ENCODE measurements around the gene ZNF80.
"Not testable (repeated sequence)": the region's sequence is repeated elsewhere in the genome, so short reads cannot be mapped to it uniquely, and the experiment has no call there.

The ZNF80 gene

GRCh38 chr3:114237478-114237877 is at the start of gene ZNF80:
TSS of gene ZNF80 (minus strand) at chr3:114237578. CDS start at chr3:114237074, 504 bp downstream.
- not testable (repeated sequence) for DNase-seq

DNA sequence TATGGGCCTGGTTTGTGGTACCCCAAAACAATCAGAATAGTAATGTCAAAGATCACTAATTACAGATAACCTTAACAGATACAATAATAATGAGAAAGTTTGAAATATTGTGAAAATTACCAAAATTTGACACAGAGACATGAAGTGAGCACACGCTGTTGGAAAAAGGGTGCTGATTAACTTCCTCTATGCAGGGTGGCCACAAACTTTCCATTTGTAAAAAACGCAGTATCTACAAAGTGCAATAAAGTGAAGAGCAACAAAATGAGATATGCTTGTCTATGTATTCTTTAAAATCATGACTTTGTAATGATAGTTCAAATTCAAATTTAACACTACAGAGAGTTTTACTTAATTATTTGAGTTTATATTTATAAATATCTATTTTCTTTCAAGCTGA is 48.9 kb upstream of the ZNF80 start:
- no peak for DNase-seq

GRCh38 chr3:114285648-114286230 is 48.4 kb upstream of the ZNF80 start:
- no peak for DNase-seq

- no peak for DNase-seq
Measured at GRCh38 chr3:114284644-114285043, 47.3 kb upstream of the ZNF80 start.

GRCh38 chr3:114276856-114277255 is 39.5 kb upstream of the ZNF80 start:
- DNase-seq = not testable (repeated sequence)

GRCh38 chr3:114274929-114275328 is 37.6 kb upstream of the ZNF80 start:
- DNase-seq = peak; percentile 11

DNA sequence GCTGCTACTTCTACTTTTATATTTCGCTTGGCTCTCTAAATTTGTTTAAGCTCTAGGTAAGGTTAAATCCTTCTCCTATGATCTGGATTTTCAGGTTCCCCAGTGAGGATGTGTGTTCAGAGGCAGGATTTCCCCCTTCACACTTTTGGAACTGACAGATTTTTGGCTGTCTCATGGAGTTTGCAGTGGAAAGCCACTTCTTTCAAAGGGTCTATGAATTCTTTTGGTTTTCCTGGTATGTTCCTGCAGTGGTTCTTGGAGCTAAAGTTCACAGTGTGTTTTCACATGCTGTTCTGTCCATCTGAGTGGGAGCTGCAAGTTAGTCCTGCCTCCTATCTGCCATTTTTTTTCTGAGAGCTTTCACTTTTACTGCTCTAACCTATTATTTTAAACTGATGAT is 34.9 kb upstream of the ZNF80 start:
- no peak for DNase-seq

DNA sequence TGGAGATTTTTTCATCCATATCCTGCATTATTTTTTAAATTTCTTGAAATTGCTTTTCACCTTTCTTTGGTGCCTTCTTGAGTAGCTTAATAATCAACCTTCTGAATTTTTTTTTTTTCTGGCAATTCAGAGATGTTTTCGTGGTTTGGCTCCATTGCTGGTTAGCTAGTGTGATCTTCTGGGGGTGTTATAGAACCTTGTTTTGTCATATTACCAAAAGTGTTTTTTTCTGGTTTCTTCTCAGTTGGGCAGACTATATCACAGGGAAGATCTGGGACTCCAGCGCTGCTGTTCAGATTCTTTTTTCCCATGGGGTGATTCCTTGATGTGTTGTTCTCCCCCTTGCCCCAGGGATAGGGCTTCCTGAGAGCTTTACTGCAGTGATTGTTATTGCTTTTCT is 32.6 kb upstream of the ZNF80 start:
- no peak for DNase-seq

GRCh38 chr3:114260152-114260551 is 22.8 kb upstream of the ZNF80 start:
- no peak for DNase-seq

GRCh38 chr3:114259566-114259965 is 22.2 kb upstream of the ZNF80 start:
- DNase-seq = no peak

DNA sequence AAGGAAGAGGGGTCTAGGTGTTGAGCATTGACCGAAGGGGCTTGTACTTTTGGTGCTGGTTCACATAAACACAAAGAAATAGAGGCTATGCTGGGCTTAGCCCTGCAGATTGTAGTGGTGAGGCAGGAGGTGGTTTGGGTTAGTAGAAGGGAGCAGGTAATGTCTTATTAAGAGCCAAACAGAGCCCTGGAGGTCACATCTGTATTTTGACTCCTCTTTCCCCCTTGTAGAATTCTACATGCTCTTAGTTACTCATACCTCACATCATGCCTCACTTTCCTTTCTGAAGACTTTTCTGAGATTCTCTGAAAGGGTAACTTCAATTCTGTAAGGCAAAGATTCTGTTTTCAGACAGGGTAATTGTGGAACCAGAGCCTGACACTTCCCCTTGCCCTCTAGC is 16.1 kb upstream of the ZNF80 start:
- DNase-seq = no peak

GRCh38 chr3:114252954-114253353 is 15.6 kb upstream of the ZNF80 start:
- no peak for DNase-seq

- no peak for DNase-seq
Measured at GRCh38 chr3:114242947-114243346, 5.6 kb upstream of the ZNF80 start.

DNA sequence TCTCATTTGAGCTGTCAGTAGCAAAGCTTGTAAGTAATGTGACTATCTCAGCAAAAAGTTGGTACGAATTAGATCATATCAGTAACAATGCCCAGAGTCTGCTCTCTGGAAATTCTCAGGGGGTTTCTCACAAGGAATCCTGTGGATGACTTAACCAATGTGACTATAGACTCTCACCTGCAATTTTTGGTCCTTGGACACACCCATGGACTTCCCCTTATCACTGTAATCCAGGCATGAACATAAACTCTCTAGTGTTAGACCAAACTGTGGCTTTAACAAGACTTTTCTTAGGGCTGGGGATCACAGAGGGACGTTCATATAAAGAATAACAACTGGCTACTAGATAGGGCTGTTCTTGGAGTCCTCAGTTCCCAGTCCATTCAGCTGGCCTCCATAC is 3.9 kb upstream of the ZNF80 start:
- DNase-seq = no peak

DNA sequence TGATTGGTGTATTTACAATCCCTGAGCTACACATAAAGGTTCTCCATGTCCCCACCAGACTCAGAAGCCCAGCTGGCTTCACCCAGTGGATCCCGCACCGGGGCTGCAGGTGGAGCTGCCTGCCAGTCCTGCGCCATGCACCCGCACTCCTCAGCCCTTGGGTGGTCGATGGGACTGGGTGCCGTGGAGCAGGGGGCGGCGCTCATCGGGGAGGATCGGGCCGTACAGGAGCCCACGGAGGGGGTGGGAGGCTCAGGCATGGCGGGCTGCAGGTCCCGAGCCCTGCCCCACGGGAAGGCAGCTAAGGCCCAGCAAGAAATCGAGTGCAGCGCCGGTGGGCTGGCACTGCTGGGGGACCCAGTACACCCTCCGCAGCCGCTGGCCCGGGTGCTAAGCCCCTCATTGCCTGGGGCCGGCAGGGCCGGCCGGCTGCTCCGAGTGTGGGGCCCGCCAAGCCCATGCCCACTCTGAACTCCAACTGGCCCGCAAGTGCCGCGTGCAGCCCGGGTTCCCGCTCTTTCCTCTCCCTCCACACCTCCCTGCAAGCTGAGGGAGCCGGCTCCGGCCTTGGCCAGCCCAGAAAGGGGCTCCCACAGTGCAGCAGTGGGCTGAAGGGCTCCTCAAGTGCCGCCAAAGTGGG is 888 bp upstream of the ZNF80 start:
- DNase-seq = not testable (repeated sequence)

DNA sequence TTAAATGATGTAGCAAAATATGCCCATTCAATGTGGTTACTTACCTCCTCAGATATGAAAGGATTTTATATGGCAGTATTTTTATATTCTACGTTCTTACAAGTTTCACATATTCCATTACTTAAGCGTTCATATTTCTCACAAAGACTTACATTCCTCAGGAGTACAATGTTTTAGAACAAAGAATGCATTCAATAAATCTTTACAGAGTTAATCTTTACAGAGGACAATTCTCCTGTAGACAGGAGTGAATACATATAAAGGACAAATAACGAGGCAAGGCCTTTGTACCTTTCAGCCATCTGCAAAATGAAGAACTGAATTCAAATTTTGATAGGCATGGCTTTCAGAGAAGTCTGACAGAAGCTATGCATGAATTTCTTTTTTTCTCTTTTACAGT is 1.9 kb downstream of the ZNF80 start:
- DNase-seq = no peak

GRCh38 chr3:114234745-114235144 is 2.6 kb downstream of the ZNF80 start:
- no peak for DNase-seq

DNA sequence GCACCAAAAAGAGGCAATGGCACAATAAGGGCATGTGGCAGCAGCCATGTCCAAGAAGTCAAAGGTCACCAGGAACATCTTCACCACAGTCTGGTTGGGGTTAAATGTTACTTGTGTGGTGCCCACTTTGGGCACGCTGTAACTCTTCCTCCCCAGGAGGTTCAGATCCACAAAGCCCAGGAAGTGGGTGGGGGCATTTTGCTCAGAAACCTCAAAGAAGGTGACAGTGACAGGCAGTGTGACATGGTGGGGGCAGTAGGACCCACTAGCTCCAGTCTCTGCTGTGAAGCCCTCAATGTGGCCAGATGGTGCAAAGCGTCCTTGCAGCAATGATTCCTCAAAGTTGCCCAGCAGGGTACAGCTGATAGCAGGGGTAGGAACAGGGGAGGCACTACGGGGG is 5.8 kb downstream of the ZNF80 start:
- no peak for DNase-seq

GRCh38 chr3:114227076-114227475 is 10.3 kb downstream of the ZNF80 start:
- DNase-seq = no peak

DNA sequence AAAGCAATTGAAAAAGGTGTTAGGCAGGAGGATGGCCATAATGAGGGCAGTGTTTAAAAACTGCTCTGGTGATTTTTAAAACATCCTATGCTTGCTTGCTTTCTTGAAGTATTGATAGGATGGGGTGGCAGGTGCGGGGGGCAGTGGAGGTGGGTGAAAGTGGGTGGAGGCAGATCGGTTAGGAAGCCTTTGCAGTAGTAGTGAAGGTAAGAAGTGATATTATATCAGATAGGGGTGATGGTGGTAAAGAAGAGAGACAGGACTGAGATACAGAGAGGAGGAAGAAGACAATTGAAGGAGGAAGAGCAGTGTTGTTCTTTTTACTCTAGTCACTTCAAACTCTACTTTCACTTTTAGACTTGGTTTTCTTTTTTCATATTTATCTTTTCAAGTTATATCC is 11.1 kb downstream of the ZNF80 start:
- DNase-seq = no peak

DNA sequence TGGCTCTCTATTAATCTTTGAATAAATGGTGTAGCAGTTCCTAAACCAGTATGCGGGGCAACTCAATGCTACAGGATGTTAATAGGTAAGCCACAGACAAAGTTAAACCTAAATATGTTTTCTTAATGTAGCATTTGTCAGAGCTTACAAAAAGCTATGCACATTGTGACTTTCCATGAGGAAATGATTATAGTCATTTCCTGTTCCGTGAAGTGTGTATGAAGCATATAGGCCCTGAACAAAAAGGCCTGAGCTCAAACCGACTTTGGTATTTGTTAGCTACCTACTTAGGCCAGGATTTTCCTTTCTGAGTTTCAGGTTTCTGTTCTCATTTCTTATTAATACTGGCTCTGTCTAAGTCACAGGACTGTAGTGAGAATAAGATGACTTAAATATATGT is 14.2 kb downstream of the ZNF80 start:
- DNase-seq = peak; percentile 31

DNA sequence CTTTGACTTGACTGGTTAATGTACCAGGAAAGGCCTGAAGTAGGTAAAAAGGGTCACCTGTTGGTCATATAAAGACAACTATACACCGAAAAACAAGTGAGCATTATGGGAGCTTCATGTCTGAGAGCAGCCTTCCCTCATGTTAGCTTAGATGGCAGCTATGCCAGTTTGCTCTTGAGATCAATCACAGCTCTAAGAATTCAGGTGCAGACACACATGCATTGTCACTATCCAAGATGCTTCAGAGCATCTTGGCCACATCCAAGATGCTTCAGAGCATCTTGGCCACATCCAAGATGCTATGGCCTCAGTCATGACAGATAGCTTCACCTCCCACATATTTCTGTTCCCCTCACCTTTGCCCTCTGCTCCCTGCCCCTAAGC is 15.5 kb downstream of the ZNF80 start:
- no peak for DNase-seq

- DNase-seq = peak; percentile 17
Measured at GRCh38 chr3:114221165-114221880, 16.1 kb downstream of the ZNF80 start.

GRCh38 chr3:114219741-114220140 is 17.6 kb downstream of the ZNF80 start:
- DNase-seq = no peak
